Esophagus squamous epithelium (tissue), 4 donors: ENCODE results near the gene HS6ST1.

Experiments used
- POLR2A ChIP-seq, 4 donors: fragments of 450-650 bp; IDR thresholded peaks; one replicate each; pipeline ENCODE4 v1.6.1; 2017; ENCODE audit warnings: antibody characterized with exemption in 4 of 4, mild to moderate bottlenecking in 4 of 4, moderate library complexity in 3 of 4
- TF ChIP-seq, protein P1 (sequence below), 6 experiments: fragments of 450-650 bp in 4 of 6; fragments of 200-600 bp in 2 of 6; sonication (generic) in 2 of 6; IDR thresholded peaks; one replicate each; pipeline ENCODE4 v1.5.1; 2016 to 2019; ENCODE audit warnings: antibody characterized with exemption in 6 of 6, mild to moderate bottlenecking in 4 of 6, moderate library complexity in 4 of 6

- TF ChIP-seq POLR2A (IDR thresholded peaks at IDR 0.05) = no peak
- TF ChIP-seq, protein P1, sequence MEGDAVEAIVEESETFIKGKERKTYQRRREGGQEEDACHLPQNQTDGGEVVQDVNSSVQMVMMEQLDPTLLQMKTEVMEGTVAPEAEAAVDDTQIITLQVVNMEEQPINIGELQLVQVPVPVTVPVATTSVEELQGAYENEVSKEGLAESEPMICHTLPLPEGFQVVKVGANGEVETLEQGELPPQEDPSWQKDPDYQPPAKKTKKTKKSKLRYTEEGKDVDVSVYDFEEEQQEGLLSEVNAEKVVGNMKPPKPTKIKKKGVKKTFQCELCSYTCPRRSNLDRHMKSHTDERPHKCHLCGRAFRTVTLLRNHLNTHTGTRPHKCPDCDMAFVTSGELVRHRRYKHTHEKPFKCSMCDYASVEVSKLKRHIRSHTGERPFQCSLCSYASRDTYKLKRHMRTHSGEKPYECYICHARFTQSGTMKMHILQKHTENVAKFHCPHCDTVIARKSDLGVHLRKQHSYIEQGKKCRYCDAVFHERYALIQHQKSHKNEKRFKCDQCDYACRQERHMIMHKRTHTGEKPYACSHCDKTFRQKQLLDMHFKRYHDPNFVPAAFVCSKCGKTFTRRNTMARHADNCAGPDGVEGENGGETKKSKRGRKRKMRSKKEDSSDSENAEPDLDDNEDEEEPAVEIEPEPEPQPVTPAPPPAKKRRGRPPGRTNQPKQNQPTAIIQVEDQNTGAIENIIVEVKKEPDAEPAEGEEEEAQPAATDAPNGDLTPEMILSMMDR (IDR thresholded peaks at IDR 0.05) = no peak
Measured at GRCh38 chr2:128356127-128356526, 37.5 kb upstream of the HS6ST1 start.
